ENCODE data around the gene OR51V1. TPM values are rescaled to one million over a fixed set of nuclear protein-coding genes. Genes with fewer than 3 reads are reported as not detected.
"Not testable (repeated sequence)": the region's sequence is repeated elsewhere in the genome, so short reads cannot be mapped to it uniquely, and the experiment has no call there.

The OR51V1 gene
- total RNA-seq: not detected
- long read RNA-seq: 0 reads

GRCh38 chr11:5200582-5200981, at the start of gene OR51V1:
OR51V1 (minus strand) TSS chr11:5200682; CDS start chr11:5200682, 0 bp downstream.
- no peaks in the 10 kb centered on the region for H3K9me3 ChIP-seq
- no peak within 1 kb of the TSS for H3K27ac ChIP-seq
- H3K4me1 ChIP-seq: no peaks in the 10 kb centered on the region
- no peak within 1 kb of the TSS for H3K4me3 ChIP-seq
- no peaks in the 10 kb centered on the region for H3K27me3 ChIP-seq
- no peak for TF ChIP-seq POLR2A (IDR thresholded peaks at IDR 0.05)
- no peak for TF ChIP-seq CTCF (IDR thresholded peaks at IDR 0.05)
- H3K36me3 ChIP-seq: no peaks in the 10 kb centered on the region
- intact Hi-C loops (cut with DNase I): no loop called here
- DNase-seq: no peak
- 31% methylated on average over 1 of the region's 1 CpG for WGBS (ENCODE audit: insufficient coverage, low coverage, low lambda C conversion rate, missing lambda C conversion rate)
- ATAC-seq: no peak

GRCh38 chr11:5249807-5250396, 49.4 kb upstream of the OR51V1 start, which contains the start of gene HBG1:
HBG1 (minus strand) TSS chr11:5249857; CDS start chr11:5249804, 53 bp downstream.
- ATAC-seq; intact Hi-C loops (cut with DNase I); H3K4me3 ChIP-seq; H3K27me3 ChIP-seq; H3K36me3 ChIP-seq; H3K9me3 ChIP-seq; DNase-seq; H3K4me1 ChIP-seq; H3K27ac ChIP-seq: not testable (repeated sequence)
- 32% methylated on average over 2 of the region's 9 CpGs for WGBS (ENCODE audit: insufficient coverage, low coverage, low lambda C conversion rate, missing lambda C conversion rate)

GRCh38 chr11:5248498-5248897, 48.0 kb upstream of the OR51V1 start:
- H3K27me3 ChIP-seq; H3K4me1 ChIP-seq; H3K27ac ChIP-seq; H3K4me3 ChIP-seq; H3K9me3 ChIP-seq; intact Hi-C loops (cut with DNase I); H3K36me3 ChIP-seq; DNase-seq; ATAC-seq: not testable (repeated sequence)
- WGBS (ENCODE audit: insufficient coverage, low coverage, low lambda C conversion rate, missing lambda C conversion rate): 63% methylated on average over 7 of the region's 7 CpGs

- Histone ChIP-seq H3K4me1 (no peaks in the 10 kb centered on the region), H3K36me3 (no peaks in the 10 kb centered on the region), H3K9me3 (no peaks in the 10 kb centered on the region), H3K27me3 (no peaks in the 10 kb centered on the region), H3K27ac (no peak overlapping the region), H3K4me3 (no peak overlapping the region)
- DNase-seq: no peak
- 75% methylated on average over 3 of the region's 3 CpGs for WGBS (ENCODE audit: insufficient coverage, low coverage, low lambda C conversion rate, missing lambda C conversion rate)
- no peak for ATAC-seq
- TF ChIP-seq CTCF (IDR thresholded peaks at IDR 0.05): no peak
- TF ChIP-seq POLR2A (IDR thresholded peaks at IDR 0.05): no peak
- intact Hi-C loops (cut with DNase I): no loop called here
Measured at GRCh38 chr11:5247472-5248192, 47.1 kb upstream of the OR51V1 start.

- intact Hi-C loops (cut with DNase I): no loop called here
- H3K9me3 ChIP-seq: no peaks in the 10 kb centered on the region
- no peaks in the 10 kb centered on the region for H3K36me3 ChIP-seq
- no peak overlapping the region for H3K4me3 ChIP-seq
- 41% methylated on average over 6 of the region's 6 CpGs for WGBS (ENCODE audit: insufficient coverage, low coverage, low lambda C conversion rate, missing lambda C conversion rate)
- DNase-seq: no peak
- TF ChIP-seq POLR2A (IDR thresholded peaks at IDR 0.05) (no peak), CTCF (IDR thresholded peaks at IDR 0.05) (no peak)
- no peaks in the 10 kb centered on the region for H3K4me1 ChIP-seq
- no peak overlapping the region for H3K27ac ChIP-seq
- H3K27me3 ChIP-seq: no peaks in the 10 kb centered on the region
- ATAC-seq: no peak
Measured at GRCh38 chr11:5246772-5247471, 46.4 kb upstream of the OR51V1 start.
